DMS53 (cell line): ENCODE measurements around the gene TRIM3.

Source experiments
- DNase-seq: peaks from one replicate; lab custom pipeline; 2025; lab: John Stamatoyannopoulos, UW

TRIM3 gene

DNA sequence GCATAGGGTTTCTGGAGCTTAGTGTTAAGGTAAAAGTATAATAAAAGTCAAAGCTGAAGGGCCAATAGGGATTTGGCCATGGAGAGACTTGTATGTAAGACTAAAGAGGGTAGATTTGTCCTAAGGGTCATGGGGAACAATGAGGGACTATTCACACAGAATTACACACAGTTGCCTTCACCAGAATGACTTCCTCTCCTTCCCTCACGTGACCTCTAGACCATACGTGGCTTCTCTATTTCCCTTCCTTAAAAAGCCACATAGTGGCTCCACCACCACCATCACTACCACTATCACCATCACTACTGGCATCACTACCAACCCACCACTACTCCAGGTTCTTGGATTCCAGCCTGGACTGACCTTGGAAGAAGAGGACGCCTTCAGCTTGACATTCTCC lies 35.7 kb downstream of the TRIM3 start:
- DNase-seq = no peak

- DNase-seq = no peak
These were observed 36.3 kb downstream of the TRIM3 start for GRCh38 chr11:6437423-6437822.

GRCh38 chr11:6433998-6434660 lies 39.6 kb downstream of the TRIM3 start:
- peak; percentile 65 for DNase-seq

DNA sequence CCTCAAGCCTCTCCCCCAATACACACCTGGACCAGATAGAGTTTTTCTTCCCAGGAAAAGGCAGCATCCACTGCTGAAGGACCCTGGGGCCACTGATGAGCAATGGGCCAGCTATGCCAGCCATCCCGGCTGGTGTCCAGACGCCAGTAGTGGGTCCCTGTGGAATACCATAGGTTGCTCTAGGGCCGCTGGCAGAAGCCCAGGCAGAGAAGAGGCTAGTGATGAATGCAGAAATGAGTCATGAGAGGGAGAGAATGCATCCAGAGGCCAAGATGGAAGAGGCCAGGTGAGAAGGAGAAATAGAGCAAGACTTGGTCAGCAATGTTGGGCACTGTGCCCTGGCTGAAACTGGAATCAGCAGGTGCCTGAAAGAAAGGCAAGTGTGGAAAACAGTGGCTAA lies 41.9 kb downstream of the TRIM3 start:
- DNase-seq = peak; percentile 11

DNA sequence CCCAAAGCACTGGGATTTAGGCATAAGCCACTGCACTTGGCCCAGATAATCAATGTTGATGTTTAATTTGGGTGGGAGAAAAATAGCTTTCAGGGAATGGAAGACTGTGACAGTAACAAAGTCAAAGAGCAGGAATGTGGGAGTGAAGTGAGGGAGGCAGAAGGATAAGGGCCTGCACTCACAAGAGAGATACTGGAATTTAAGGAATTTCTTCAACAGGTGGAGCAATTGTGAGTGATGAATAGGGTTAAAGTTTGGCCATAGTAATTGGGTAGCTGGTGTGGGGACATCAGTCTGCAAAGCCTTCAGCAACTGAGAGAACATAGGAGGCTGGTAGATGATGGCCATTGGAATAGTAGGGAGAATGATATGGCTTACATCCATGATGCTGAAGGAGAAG lies 46.2 kb downstream of the TRIM3 start:
- DNase-seq = no peak

GRCh38 chr11:6420677-6421076 lies 53.1 kb downstream of the TRIM3 start:
- no peak for DNase-seq

DNA sequence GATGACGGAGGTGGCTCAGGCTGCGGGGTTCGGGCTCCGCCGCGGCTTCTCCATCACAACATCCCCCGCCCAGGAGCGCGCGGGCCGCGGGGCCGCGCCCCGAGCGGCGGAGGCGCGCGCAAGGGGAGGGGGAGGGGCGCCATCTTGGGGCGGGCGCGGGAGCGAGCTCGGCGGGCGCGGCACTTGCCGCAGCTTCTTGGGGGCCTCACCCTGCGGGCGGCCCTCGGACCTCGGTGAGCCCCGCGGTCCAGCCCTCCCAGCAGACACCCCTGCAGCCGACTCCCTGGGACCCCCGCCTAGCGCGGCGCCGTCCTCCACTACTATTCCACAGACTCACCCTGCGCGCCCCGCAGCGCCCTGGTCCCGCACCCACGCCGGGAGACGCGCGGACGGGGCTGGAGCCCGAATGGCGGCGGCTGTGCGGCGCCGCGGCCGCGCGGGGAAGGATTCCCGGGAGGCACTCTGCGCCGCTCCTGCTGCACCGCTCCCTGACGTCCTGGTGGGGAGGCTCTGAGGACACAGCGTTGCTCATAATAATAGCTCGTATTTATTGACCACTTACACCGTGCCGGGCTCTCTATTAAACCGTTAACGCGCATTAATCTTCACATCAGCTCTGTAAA lies 54.6 kb downstream of the TRIM3 start, which contains the start of gene APBB1:
APBB1 (minus strand) TSS at position 86 of the 623 bp plus-strand sequence. CDS start 7,747 bp downstream, outside the sequence.
- DNase-seq = peak; percentile 83

DNA sequence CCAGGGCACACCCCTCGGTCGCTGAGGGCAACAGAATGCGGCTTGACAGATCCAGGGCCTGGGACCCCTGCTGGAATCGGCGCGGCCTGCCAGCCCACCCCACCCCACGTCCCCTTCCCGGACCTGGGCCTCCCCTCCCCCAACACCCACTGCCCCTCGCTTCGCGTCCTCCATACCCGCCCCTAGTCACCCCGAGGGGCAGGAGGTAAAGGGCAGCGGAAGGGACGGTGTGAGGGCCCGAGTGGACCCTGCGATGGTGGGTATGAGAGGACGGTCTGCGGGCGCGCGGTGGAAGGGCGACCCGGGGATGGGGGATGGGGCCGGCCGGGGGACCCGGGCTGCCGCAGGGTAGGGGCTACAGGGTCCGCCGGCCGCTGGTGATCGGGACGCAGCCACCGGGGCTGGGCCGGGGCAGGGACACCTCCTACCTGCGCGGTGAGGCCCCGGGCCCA lies 55.2 kb downstream of the TRIM3 start:
- DNase-seq = peak; percentile 35

DNA sequence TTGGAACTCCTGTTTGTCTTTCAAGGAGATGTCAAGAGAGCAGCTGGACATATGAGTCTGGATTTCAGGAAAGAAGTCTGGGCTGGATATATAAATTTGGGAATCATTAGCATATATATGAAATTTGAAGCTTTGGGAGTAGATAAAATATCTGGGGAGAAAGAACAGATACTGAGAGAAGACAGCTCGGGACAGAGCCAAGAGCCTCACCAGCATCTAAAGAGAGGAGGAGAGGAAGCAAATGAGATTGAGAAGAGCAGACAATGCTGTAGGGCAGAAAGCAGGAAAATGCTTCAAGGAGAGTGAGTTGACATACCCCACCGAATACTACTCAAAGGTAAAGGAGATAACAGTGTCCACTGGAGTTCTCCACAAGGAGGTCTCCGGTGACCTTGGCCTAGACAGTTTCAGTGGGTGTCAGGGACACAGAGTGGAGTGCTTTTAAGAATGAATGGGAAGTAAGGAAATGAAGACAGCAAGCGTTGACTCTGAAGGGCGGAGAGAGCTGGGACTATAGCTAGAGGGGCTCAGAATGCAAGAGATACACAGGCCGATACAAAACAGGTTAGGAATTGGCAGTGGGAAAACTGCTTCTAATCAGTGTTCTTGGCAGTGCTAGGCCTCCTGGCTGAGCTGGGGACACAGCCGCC lies 55.7 kb downstream of the TRIM3 start:
- no peak for DNase-seq

DNA sequence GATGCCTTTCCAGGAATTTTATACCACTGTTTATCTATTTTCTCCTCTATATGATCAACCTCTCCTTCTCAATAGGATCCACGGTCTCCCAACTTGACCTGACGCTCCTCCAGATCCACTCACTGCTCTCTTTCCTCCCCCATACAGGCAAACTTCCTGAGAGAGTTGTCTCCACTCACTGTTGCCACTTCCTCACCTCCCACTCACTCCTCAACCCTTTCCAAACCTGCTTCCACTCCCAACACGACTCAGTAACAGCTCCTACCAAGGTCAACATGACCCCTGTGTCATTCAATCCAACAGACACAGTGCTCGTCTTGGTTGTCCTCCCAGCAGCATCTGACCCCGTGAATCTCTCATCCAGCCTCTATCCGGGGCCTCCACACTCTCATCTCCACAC lies 57.9 kb downstream of the TRIM3 start:
- DNase-seq = no peak

- DNase-seq = no peak
These were observed 58.8 kb downstream of the TRIM3 start for GRCh38 chr11:6414874-6415328.

DNA sequence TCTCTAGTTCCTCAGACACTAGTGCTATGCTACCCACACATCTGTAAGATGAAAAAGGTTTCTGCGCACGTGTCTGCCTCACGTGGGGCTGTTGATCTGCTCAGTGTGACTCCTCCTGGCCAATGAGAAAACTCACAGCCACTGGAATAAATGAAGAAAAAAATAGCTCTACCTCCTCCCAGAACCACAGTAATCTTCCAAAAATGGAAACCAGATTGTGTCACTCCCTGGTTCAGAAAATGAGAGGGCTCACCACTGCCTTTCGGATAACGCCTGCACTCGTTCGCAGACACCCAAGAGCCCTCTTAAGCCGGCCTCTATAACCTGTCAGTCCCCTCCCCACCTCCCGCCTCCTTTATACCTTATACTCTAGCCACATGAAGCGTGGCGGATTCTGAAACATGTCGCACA lies 59.9 kb downstream of the TRIM3 start:
- no peak for DNase-seq

DNA sequence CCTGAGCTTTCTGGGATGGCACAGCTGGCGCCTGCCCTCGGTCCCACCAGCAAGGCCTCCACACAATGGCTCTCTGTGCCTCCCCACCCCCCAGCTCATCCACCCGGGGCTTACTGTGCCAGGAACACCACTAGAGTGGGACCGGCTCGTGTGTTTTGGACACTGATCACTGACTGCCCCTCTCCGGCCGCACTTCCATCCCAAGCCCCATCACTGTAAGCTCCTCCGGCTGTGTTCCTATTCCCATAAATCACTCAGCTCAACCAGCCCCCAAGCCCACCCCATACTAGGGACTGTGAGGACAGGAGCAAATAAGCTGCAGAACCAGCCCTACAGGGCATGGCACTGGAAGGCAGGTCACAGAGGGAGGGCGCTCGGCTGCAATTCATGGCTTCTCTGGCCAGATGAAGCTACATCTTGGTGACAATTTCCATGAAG lies 62.1 kb downstream of the TRIM3 start:
- DNase-seq = no peak

- no peak for DNase-seq
These were observed 62.9 kb downstream of the TRIM3 start for GRCh38 chr11:6410695-6411430.

GRCh38 chr11:6406370-6406769 lies 67.4 kb downstream of the TRIM3 start:
- no peak for DNase-seq

GRCh38 chr11:6405846-6406245 lies 67.9 kb downstream of the TRIM3 start:
- DNase-seq = no peak

DNA sequence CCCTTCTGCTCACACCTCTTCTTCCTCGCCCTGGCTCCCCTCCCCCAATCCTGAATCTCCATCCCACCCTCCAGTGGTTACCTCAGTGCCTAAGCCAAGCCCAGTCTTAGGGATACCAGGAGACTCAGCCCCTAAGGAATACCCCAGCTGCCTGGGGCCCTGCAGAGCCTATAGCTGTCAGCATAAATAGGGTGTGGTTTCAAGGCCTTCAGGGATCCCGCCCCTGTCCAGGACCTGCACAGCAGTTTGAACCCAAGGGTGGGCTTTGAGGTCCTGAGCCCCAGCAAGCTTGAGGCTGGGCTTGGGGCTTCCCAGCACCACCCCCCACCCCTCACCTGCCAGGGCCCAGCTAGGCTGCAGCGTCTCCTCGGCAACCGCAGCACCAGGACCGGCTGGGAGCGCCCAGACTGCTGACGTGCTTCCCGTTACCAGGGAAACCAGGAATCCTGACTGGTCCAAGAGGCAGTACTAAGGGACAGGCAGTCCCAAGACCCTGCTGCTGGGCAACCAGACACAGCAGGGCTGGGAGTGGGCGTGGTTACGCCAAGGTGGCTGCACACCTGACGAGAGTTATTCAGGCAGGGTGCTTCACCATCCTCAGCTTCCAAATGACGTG lies 68.6 kb downstream of the TRIM3 start:
- DNase-seq = peak; percentile 54

- no peak for DNase-seq
These were observed 69.2 kb downstream of the TRIM3 start for GRCh38 chr11:6404342-6405051.

- no peak for DNase-seq
These were observed 70.2 kb downstream of the TRIM3 start for GRCh38 chr11:6403539-6403938.

DNA sequence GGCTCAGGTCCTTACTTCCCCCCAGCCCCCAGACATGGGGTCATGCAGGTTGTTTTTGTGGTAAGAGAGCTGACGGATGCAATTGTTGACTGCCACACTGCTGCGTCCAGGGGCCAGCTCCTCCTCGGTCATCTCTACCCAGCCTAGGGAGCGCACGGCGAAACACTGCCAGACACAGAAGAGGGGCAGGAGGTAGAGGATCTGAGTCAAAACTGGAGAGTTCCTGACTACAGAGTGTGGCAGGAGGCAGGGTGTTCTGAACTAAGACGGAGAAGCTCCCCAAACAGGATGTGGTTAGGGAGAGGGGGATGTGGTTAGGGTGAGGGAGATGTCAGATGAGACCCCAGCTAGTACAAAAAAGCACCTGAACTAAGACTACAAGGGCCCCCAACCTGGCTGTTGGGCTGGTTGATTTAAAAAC lies 71.2 kb downstream of the TRIM3 start:
- DNase-seq = no peak

DNA sequence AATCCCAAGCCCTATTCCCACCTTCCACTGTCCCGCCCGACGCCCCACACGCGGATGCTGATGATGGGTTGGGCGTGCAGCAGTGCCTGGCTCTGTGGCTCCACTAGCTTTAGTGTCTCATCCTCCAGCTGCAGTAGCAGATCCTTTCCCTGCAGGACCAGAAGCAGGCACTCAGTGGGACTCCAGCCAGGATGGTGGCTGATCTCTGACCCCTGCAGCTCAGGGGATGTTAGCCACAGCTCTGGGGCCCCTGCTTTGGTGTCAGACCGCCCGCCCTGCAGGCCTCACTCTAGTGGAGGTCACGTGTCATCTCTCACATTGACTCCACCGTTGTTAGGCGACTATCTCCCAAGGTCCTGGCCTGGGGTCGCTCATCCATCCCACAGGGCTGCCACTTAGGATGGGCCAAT lies 71.7 kb downstream of the TRIM3 start:
- DNase-seq = no peak
